Measurements from ENCODE around the gene CTBP1.

Gene CTBP1

GRCh38 chr4:1265351-1265750 is 16.4 kb upstream of the CTBP1 start:
- H3K27me3 ChIP-seq (replicated peaks; ENCODE audit: control insufficient read depth, insufficient read depth, low read length) = no peaks in the 10 kb centered on the region
- H3K36me3 ChIP-seq (ENCODE audit: control insufficient read depth, insufficient read depth, low read length) = no peaks in the 10 kb centered on the region
- no peak overlapping the region for H3K4me3 ChIP-seq (replicated peaks; ENCODE audit: low read depth, low read length)
- no peak for TF ChIP-seq CTCF (IDR thresholded peaks at IDR 0.05; ENCODE audit: insufficient read depth, low read length, poor library complexity, severe bottlenecking)
- DNase-seq (ENCODE audit: extremely low read depth, insufficient read length) = no peak

- no peaks in the 10 kb centered on the region for H3K36me3 ChIP-seq (ENCODE audit: control insufficient read depth, insufficient read depth, low read length)
- DNase-seq (ENCODE audit: extremely low read depth, insufficient read length) = no peak
- H3K4me3 ChIP-seq (replicated peaks; ENCODE audit: low read depth, low read length) = no peak overlapping the region
- no peaks in the 10 kb centered on the region for H3K27me3 ChIP-seq (replicated peaks; ENCODE audit: control insufficient read depth, insufficient read depth, low read length)
- no peak for TF ChIP-seq CTCF (IDR thresholded peaks at IDR 0.05; ENCODE audit: insufficient read depth, low read length, poor library complexity, severe bottlenecking)
These were observed 16.0 kb upstream of the CTBP1 start for GRCh38 chr4:1264942-1265341.

GRCh38 chr4:1261107-1261928 is 12.4 kb upstream of the CTBP1 start:
- Histone ChIP-seq H3K27me3 (replicated peaks; ENCODE audit: control insufficient read depth, insufficient read depth, low read length) (no peaks in the 10 kb centered on the region), H3K36me3 (ENCODE audit: control insufficient read depth, insufficient read depth, low read length) (no peaks in the 10 kb centered on the region), H3K4me3 (replicated peaks; ENCODE audit: low read depth, low read length) (no peak overlapping the region)
- TF ChIP-seq CTCF (IDR thresholded peaks at IDR 0.05; ENCODE audit: insufficient read depth, low read length, poor library complexity, severe bottlenecking) = no peak
- no peak for DNase-seq (ENCODE audit: extremely low read depth, insufficient read length)

- Histone ChIP-seq H3K27me3 (replicated peaks; ENCODE audit: control insufficient read depth, insufficient read depth, low read length) (no peaks in the 10 kb centered on the region), H3K36me3 (ENCODE audit: control insufficient read depth, insufficient read depth, low read length) (no peaks in the 10 kb centered on the region), H3K4me3 (replicated peaks; ENCODE audit: low read depth, low read length) (no peak overlapping the region)
- no peak for TF ChIP-seq CTCF (IDR thresholded peaks at IDR 0.05; ENCODE audit: insufficient read depth, low read length, poor library complexity, severe bottlenecking)
- DNase-seq (ENCODE audit: extremely low read depth, insufficient read length) = no peak
These were observed 11.6 kb upstream of the CTBP1 start for GRCh38 chr4:1260418-1261106.

GRCh38 chr4:1259966-1260365 is 11.0 kb upstream of the CTBP1 start:
- Histone ChIP-seq H3K36me3 (ENCODE audit: control insufficient read depth, insufficient read depth, low read length) (no peaks in the 10 kb centered on the region), H3K4me3 (replicated peaks; ENCODE audit: low read depth, low read length) (no peak overlapping the region), H3K27me3 (replicated peaks; ENCODE audit: control insufficient read depth, insufficient read depth, low read length) (no peaks in the 10 kb centered on the region)
- no peak for DNase-seq (ENCODE audit: extremely low read depth, insufficient read length)
- TF ChIP-seq CTCF (IDR thresholded peaks at IDR 0.05; ENCODE audit: insufficient read depth, low read length, poor library complexity, severe bottlenecking) = no peak
